GM21528 (cell line): Measurements from ENCODE around the gene RRBP1.

Source experiments
- ATAC-seq: cut with Tn5 transposase; IDR thresholded peaks from one replicate; pipeline ENCODE4 v1.9.1; 2021; ENCODE audit warnings: mild to moderate bottlenecking, moderate library complexity; ENCODE audit not compliant: unreplicated experiment, low FRiP score

RRBP1 gene

DNA sequence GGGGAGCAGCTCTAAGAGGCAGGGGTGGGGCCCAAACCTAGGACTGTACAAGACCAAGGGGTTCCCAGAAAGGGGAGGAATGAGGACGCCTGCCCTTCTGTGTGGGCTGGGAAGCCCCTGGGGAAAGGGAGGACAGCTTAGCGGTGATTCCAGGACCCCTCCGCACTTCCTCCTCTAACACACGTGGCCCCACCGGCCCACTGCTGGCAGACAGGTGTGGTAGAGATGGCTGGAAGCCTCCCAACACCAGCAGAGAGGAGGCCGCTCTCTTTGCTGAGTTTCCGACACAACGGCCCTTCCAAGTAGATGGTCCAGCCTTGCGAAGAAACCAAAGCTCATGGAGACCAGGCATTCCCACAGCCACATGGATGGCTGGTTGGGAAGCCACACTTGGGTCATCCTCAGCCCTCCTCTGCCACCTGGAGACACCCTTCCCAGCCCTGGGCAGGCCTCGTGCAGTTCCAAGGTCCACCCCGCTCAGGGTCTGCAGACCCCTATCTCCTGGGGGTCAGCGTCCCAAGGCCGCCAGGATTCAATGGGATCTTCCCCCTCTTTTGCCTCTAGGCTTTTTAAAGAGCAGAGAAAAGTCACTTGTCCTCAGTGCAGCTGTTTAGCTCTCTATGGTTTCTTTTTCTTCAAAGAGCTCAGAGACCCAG, 43.9 kb downstream of the RRBP1 start:
- ATAC-seq = no peak

DNA sequence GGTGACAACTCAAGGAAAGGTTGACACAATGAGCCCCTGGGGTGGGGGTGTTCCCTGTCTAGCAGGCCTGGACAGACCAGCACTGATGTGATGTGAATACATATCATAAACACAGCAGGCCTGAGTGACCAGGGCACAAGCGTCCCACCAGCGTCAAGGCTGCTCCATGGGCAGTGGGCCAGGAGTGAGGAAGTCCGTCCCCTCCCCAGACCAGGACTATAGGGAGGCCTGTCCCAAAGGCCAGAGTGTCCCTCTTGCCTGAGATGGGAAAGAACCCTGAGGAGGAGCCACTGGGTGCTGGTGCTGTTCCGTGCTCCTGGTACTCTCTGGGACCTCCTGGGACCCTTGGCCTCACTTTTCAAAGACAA, 44.6 kb downstream of the RRBP1 start:
- ATAC-seq = no peak

DNA sequence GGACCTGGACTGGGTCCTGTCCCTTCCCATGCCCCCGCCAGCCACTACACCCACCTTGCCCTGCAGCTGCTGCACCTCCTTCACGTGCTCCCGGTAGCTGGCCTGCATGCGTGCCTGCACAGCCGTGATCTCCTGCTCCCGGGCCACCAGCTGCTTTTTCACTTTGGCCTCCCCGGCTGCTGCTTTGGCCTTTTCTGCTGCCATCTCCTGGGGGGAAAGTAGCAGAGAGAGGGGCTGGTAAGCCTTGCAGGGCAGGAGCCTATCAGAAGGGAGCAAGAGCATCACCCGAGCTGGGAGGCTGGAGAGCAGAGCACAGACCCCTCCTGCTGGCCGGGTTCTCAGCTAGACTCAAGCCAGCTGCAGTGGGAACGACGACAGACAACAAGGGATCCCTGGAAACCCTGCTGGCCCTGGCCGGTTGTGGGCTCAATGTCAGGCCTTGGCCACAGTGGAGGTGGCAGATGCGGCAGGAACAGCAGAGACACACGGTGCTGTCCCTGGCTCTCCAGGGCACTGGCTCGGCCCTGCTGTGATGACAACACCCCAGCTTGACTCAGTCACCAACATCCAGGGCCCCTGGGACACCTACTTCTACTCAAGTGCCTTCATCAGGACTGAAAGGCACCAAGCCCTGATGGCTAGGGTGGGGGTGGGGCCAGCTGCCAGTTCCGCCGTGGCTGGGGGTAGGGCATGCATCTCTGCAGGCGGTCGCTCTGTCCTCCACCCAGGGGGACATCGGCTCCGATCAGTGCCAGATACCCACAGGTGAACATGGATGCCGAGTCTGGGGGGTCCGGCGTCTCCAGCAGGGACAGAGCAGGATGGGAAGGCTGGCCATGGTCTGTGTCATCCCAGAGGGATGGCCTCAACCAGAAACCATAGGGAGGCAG, 45.3 kb downstream of the RRBP1 start:
- ATAC-seq = no peak

DNA sequence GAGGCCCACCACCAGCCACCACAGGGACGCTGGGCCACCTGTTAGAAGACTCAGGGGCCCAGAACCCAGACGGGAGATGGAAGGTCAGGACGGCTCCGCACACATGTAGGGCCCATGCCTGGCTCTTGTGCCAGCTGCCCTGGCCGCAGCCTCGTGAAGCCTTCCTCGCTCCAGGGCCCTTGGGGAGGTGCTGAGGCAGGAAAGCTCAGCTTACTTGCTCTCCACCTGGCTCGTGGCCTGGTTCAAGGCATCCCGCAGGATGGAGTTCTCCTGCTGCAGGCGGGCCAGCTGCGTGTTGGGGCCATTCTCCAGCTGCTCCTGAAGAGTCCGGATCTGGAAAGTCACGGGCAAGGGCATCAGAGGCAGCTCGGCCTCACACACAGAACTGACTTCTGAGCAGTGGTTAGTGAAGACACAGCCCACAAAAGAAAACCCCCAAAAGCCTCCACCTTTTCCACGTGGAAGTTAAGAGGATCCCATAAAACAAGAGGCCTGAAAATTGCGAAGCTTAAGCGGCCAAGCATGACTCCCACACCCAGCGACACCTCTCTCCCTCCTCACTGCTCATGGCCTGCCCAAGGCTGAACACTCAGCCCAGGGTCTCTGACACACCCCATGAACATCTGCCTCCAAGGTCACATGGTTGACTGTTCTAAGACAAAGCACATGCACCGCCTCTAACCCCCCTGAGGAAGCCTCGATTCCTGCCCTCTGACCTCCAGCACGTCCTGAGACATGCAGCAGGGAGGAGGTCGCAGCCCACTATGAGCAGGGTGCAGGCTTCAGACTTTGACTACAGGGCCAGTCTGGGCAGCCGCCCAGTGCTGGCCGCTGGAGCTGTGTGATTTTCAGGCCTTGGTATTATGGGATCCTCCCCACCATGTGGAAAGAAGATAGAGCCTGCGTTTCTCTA, 46.5 kb downstream of the RRBP1 start:
- ATAC-seq = no peak

DNA sequence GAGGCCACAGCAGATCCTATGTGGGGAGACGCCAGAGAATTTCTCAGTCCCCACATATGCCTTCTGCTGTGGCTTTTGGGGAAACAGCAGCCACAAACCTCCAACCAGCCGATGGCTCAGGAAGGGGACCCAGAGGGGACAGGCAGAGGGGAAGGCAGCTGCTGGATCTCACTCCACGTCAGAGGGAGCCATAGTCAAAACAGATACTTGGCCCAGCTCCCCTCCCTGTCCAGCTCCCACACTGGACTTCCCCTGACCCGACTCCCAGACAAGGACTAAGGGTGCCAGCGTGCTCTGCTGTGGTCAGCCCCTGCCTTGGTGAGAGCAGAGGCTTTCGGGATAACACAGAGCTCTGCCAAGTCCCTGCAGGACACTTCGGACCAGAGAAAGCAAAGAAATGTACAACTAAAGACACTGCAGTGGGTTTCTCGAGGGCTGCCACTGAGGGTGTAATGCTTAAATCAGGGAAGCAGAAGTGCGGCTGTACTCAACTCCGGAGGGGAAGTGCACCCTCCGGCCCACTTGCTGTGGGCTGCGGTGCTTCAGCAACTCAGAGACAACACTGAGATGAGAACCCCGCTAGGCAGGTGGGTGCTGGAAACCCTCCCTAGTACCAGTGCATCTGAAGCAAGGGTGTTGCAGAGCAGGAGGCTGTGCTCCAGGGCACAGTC, 47.2 kb downstream of the RRBP1 start:
- no peak for ATAC-seq

DNA sequence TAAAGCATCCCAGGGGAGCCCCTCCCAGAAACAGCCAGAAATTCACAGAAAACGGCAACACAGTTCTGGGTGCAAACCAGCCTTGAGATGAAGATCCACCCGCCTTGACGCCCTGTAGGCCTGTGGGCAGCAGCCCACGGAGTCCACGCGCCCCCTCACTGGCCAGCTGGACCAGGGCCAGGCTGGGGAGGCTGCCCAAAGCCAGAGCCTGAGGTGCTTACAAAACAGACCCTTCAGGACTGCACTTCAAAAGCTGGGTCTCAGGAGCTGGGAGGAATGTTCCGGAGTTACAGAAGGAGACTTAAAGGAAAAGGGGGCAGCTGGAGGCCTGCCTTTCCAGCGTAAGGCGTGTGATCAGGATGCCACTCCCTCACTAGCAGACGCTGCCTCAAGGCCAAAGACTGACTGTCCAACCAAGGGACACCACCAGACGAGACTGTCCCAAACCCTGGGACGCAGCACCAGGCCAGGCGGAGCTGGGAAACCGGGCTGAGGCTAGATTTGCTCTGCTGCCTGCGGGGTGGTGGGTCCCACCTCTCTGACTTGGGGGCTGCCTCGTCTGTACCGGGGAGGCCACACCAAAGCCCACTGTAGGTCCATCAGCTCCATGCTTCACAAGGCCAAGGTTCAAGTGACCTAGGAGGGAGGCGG, 48.1 kb downstream of the RRBP1 start:
- ATAC-seq = no peak

DNA sequence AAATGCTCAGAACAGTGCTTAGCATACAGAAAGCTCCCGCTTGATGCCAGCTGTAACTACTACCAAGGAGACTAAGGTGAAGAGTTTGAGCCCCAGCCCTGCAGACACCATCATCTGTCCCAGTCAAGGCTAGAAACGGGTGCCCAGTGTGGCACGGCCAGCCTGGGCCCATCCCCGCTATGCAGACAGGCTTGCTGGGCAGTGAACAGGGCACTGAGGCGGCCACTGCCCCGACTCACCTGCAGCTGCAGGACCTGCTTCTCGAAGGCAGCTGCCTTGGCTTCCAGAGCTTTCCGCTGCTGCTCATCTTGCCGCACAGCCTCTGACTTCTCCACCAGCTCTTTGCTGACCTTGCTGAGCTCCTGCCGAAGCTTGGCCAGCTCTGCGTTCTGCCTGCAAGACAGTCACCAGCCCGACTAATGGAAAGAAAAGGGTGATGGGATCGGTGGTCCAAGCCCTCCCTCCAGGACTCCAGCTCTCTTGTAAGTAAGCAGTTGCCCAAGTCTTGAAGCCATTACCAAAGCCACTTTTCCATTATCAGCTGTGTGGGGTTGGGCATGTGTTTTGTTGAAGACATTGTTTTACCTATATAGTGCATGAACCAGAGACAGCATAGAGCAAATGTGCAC, 48.7 kb downstream of the RRBP1 start:
- no peak for ATAC-seq

DNA sequence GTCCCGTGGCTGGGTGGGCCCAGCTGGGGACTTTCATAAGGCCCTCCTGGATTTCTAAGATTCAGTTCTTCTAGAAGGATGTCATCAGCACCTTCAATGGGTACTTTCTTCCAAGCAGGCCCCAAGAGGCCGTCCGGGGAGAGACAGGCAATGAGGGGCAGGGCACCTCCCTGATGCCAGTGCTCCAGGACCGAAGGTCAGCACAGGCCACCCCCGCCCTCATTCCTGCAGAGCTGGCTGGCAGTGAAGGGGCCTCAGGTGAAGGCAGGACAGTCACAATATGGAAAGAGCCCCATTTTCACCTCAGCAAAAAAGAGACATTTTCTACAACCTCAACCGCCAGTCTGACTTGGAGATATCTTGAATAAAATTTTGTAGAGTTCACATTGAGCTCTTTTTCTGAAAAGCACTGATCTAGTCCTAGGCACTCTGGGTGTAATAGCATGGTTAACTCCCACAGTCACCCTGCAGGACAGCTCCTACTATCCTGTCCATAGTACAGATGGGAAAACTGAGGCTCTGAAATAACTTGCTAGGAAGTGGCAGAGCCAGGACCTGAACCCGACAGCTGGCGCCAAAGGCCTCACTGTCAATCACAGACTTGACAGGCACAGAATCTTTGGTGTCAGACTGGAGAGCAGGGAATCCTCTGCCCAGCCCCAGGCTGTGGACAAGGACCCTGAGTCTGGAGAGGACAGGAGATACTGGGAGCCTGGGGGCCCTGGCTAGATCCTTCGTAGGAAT, 50.3 kb downstream of the RRBP1 start:
- no peak for ATAC-seq

DNA sequence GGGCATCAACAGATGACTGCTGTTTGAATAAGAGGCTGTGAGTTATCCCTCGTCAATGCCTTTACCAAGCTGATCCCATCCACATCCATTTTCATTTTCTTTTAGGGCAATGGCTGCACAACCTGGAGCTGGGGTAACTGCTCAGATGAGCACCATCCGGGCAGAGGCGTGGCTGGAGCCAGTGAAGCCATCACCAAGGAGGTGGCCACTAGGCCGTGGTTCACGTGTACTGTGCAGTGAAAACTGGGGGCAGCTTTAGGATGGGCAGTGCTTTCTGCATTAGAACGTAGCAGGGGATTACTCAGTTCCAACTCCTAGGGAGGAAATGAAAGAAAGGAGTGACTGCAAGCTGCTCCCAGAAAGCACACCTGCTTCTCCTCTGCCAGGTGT, 51.2 kb downstream of the RRBP1 start:
- ATAC-seq = no peak

DNA sequence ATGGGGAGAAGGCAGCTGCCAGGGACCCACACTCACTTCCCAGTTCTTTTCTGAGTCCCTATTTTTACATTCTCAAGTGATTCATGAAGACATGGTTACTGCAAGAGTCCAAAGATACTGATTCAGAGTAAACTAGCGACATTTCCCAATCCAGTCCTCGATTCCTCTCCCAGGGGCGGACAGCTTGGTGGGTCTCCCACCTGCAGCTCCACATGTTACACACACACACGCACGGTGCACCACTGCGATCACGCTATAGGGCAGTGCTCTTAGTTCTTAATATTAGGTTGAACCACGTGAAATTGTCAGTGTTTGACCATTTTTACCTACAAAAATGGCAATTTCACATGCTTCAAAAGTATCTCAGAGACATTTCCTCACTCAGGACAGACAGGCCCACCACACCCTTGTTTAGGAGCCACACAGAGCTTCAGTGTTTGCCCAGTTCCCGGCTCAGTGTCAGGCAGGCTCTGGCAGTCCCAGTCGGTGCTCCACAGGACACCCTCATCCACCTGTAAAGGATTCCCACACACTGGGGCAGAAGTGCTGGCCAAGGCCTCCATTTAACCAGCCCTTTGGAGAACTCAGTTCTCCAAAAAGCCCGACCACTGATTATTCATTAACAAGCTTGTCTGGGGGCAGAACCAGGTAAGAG, 51.8 kb downstream of the RRBP1 start:
- ATAC-seq = no peak

DNA sequence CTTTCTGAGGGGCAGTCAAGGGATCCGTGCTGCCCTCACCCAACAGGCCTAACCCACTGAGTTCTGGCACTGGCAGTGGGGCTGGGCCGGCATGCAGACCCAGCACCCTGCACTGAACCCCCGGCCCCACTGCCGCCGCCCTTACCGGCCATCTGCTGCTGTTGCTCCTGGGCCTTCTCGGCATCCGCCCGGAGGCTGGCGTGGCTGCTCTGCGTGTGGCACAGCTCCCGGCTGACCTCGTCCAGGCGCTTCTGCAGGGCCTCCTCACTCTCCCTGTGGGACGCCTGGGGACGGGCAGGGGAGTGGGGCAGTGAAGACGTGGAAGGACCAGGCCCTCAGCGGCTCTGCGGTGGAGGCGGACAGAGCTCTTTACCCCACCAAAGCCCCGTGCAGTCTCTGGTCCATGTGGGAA, 52.4 kb downstream of the RRBP1 start:
- ATAC-seq = no peak

DNA sequence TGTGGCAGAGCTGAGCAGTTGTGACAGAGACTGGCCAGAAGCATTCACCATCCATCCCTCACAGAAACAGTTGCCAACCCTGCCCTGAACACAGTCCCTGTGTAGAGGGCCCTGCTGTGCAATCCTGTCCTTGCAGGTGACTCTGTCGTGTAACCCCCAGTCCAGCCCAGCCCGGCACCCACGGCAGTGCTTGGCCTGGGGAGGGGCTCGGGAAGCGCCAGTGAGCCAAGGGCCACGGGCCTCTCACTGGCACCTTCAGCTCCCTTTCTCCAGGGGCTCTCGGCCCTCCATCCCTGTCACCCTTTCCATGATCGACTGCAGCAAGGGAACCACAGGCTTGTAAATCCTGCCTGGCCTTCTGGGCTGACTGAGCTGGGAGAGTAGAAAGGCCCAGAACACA, 53.0 kb downstream of the RRBP1 start:
- no peak for ATAC-seq

DNA sequence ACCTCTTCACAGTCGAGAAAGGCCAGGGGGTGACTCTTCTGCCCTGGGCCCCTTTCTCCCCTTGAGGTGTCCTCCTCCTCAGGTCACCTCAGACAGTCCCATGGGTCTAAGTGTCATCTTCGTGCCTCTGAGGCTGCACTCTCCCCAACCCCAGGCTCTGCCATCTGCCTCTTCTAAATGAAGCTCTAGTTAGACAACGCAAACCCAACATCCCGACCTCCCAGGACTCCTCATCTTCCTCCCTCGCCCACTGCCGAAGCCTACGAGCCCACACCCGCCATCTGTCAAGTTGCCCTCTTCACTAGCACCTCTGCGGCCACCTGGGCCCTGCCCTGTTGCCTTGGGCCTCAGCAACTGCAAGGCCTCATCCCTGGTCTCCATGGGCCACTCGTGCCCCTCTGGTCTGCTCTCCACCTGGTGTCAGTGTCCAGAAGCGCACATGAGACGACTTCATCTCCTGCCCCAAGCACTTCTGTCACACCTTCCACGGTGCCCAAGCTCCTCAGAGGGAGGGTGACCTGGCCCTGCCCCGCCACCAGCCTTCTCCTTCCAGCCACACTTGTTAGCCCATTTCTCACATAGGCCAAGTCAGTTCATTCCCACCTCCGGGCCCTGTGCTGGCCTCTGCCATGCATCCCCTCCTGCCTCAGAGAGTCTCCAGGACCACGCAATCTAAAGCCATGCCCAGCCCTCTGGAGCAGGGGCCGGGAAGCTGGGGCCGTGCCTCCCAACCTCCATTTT, 53.8 kb downstream of the RRBP1 start:
- ATAC-seq = no peak

DNA sequence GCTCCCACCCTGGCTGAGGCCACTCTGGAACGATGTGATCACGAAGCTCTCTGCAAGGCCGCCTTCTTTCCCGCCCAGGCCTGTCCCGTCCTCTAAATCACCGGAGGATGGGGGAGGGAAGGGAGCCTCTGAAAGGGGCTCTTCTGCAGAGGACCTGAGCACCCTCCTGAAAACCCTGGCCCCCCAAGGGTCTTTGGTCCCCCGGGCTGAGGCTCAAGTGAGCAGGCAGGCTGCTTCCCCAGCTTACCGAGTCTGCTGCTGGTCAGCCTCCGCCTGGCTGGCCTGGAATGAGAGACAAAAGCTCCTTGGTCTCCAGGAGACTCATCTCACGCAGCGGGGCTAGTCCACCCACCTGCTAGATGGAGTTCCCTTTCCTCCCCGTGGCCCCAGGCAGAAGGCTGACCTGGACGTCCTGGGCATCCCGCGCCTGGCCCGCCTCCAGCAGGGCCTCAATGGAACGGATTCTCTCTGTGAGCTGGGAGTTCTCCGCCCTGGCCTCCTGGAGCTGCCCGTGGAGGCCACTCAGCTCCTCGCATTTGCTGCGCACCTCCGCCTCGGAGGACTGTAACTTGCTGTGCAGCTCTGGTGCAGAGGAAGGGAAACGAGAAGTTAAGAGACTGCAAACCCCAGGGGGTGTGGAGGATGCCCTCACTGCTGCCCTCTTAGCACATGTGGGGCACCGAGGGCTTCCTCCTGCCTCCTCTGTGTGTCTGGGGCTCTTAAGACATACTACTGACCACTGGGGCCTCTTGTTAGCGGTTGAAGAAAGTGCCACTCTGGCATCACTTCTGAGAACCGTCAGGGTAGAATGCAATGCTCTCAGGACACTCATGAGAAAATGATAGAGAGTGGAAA, 54.7 kb downstream of the RRBP1 start:
- no peak for ATAC-seq

DNA sequence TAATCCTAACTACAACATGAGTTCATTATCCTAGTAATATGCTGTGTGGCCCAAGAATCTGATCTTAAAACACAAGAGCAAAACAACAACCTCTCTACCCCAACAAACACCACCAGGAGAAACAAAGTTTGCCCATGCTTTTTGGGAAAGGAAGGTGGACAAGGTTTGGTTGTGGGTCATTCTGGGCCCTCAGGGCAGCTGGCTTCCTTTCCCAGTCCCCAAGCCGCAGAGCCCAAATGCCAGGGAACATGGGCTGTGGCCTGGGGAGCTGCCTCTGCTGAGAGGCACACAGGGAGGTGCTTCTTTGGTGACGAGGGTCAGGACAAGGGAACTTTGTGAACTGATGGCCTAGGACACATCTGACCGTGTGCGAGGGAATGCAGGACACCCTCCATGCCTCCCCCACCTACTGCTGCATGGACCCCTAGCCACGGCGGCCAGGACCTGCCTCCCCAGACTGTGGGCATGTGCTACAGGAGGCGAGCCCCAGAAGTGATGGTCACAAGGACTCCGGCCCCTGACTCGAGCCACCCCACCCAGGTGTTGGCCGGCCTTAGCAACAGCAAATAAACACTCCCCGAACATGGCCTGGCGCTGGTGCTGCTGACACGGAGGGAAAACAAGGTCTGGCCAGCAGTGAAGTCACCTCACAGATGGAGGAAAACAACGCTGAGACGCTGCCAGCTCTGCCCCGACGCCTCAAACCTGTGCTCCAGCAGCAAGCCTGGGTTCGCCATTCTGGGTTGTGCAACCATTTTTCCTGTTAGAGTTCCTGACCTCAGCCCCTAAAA, 55.6 kb downstream of the RRBP1 start:
- no peak for ATAC-seq
